ENCODE data around the gene FGF3.

The FGF3 gene

GRCh38 chr11:69843529-69843921 lies 24.3 kb upstream of the FGF3 start:
- no peak for DNase-seq

GRCh38 chr11:69842746-69843528 lies 23.7 kb upstream of the FGF3 start:
- no peak for DNase-seq

- peak in 1 of 2 donors; percentile 4 for DNase-seq
Measured at GRCh38 chr11:69841859-69842698, 22.9 kb upstream of the FGF3 start.

- no peak for DNase-seq
Measured at GRCh38 chr11:69841170-69841858, 22.1 kb upstream of the FGF3 start.

GRCh38 chr11:69840371-69841169 lies 21.4 kb upstream of the FGF3 start:
- no peak for DNase-seq

- DNase-seq, result no peak
Measured at GRCh38 chr11:69839516-69839915, 20.3 kb upstream of the FGF3 start.

- no peak for DNase-seq
Measured at GRCh38 chr11:69837791-69838190, 18.6 kb upstream of the FGF3 start.

GRCh38 chr11:69836401-69836800 lies 17.2 kb upstream of the FGF3 start:
- no peak for DNase-seq

GRCh38 chr11:69834811-69835800 lies 15.9 kb upstream of the FGF3 start:
- no peak for DNase-seq

GRCh38 chr11:69834251-69834650 lies 15.0 kb upstream of the FGF3 start:
- DNase-seq, result no peak

GRCh38 chr11:69832561-69833413 lies 13.6 kb upstream of the FGF3 start:
- DNase-seq, result no peak

GRCh38 chr11:69831985-69832384 lies 12.8 kb upstream of the FGF3 start:
- DNase-seq, result no peak

- no peak for DNase-seq
Measured at GRCh38 chr11:69830086-69830485, 10.9 kb upstream of the FGF3 start.

GRCh38 chr11:69828971-69829344 lies 9.7 kb upstream of the FGF3 start:
- no peak for DNase-seq

GRCh38 chr11:69828276-69828970 lies 9.2 kb upstream of the FGF3 start:
- no peak for DNase-seq

GRCh38 chr11:69826773-69827172 lies 7.6 kb upstream of the FGF3 start:
- DNase-seq, result no peak

- no peak for DNase-seq
Measured at GRCh38 chr11:69825941-69826340, 6.7 kb upstream of the FGF3 start.

- no peak for DNase-seq
Measured at GRCh38 chr11:69825037-69825834, 6.0 kb upstream of the FGF3 start.
